ENCODE results near the gene C2orf92. TPM values are rescaled to one million over a fixed set of nuclear protein-coding genes. Genes with fewer than 3 reads are reported as not detected.

Gene C2orf92
- polyA plus RNA-seq, 1 donor from 2014 or later: 10.7 TPM

- Histone ChIP-seq H3K4me3 (ENCODE audit: low read length) (no peak overlapping the region), H2AFZ (ENCODE audit: low read depth, low read length) (no peak overlapping the region), H3K9me3 (ENCODE audit: low read length) (no peaks in the 10 kb centered on the region), H3K9ac (ENCODE audit: low read length) (no peak overlapping the region), H3K27me3 (ENCODE audit: insufficient read depth, low read depth, low read length) (no peaks in the 10 kb centered on the region), H3K79me2 (replicated peaks; ENCODE audit: insufficient read depth, low read length) (no peaks in the 10 kb centered on the region), H3K27ac (ENCODE audit: low read length) (no peak overlapping the region), H3K9me2 (ENCODE audit: insufficient read depth, low read length) (no peaks in the 10 kb centered on the region), H3K4me2 (ENCODE audit: low read length) (no peak overlapping the region), H3F3A (ENCODE audit: insufficient read depth, low read length, poor library complexity, severe bottlenecking) (no peaks in the 10 kb centered on the region), H4K20me1 (ENCODE audit: insufficient read depth) (no peaks in the 10 kb centered on the region), H3K36me3 (ENCODE audit: insufficient read depth, low read length) (no peaks in the 10 kb centered on the region)
- TF ChIP-seq TAF1 (IDR thresholded peaks at IDR 0.05; ENCODE audit: low read depth): no peak
- TF ChIP-seq MXI1 (conservative IDR thresholded peaks at IDR 0.05; ENCODE audit: poor library complexity, severe bottlenecking): no peak
- TF ChIP-seq, protein P1, sequence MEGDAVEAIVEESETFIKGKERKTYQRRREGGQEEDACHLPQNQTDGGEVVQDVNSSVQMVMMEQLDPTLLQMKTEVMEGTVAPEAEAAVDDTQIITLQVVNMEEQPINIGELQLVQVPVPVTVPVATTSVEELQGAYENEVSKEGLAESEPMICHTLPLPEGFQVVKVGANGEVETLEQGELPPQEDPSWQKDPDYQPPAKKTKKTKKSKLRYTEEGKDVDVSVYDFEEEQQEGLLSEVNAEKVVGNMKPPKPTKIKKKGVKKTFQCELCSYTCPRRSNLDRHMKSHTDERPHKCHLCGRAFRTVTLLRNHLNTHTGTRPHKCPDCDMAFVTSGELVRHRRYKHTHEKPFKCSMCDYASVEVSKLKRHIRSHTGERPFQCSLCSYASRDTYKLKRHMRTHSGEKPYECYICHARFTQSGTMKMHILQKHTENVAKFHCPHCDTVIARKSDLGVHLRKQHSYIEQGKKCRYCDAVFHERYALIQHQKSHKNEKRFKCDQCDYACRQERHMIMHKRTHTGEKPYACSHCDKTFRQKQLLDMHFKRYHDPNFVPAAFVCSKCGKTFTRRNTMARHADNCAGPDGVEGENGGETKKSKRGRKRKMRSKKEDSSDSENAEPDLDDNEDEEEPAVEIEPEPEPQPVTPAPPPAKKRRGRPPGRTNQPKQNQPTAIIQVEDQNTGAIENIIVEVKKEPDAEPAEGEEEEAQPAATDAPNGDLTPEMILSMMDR (IDR thresholded peaks at IDR 0.05; ENCODE audit: poor library complexity, severe bottlenecking): no peak
- no peak for TF ChIP-seq RAD21 (conservative IDR thresholded peaks at IDR 0.05)
- TF ChIP-seq EZH2 (IDR thresholded peaks at IDR 0.05; ENCODE audit: borderline replicate concordance, insufficient read depth, low read length, poor library complexity, severe bottlenecking): no peak
- TF ChIP-seq REST (IDR thresholded peaks at IDR 0.05; ENCODE audit: borderline replicate concordance): no peak
Measured at GRCh38 chr2:97688062-97688827, 18.7 kb downstream of the C2orf92 start.

GRCh38 chr2:97691166-97691565 lies 21.7 kb downstream of the C2orf92 start:
- no peak overlapping the region for H3K4me2 ChIP-seq (ENCODE audit: low read length)
- H4K20me1 ChIP-seq (ENCODE audit: insufficient read depth): no peaks in the 10 kb centered on the region
- no peaks in the 10 kb centered on the region for H3K27me3 ChIP-seq (ENCODE audit: insufficient read depth, low read depth, low read length)
- H3K4me3 ChIP-seq (ENCODE audit: low read length): no peak overlapping the region
- no peaks in the 10 kb centered on the region for H3K9me2 ChIP-seq (ENCODE audit: insufficient read depth, low read length)
- no peak for TF ChIP-seq MXI1 (conservative IDR thresholded peaks at IDR 0.05; ENCODE audit: poor library complexity, severe bottlenecking)
- no peak for TF ChIP-seq TAF1 (IDR thresholded peaks at IDR 0.05; ENCODE audit: low read depth)
- TF ChIP-seq EZH2 (IDR thresholded peaks at IDR 0.05; ENCODE audit: borderline replicate concordance, insufficient read depth, low read length, poor library complexity, severe bottlenecking): no peak
- TF ChIP-seq RAD21 (conservative IDR thresholded peaks at IDR 0.05): no peak
- TF ChIP-seq REST (IDR thresholded peaks at IDR 0.05; ENCODE audit: borderline replicate concordance): no peak
- no peak for TF ChIP-seq SMC3 (conservative IDR thresholded peaks at IDR 0.05; ENCODE audit: poor library complexity)
- no peak for TF ChIP-seq EP300 (conservative IDR thresholded peaks at IDR 0.05; ENCODE audit: poor library complexity, severe bottlenecking)
- TF ChIP-seq, protein P1 (IDR thresholded peaks at IDR 0.05; ENCODE audit: poor library complexity, severe bottlenecking): no peak
- TF ChIP-seq POLR2AphosphoS5 (IDR thresholded peaks at IDR 0.05): no peak
- no peaks in the 10 kb centered on the region for H3K9me3 ChIP-seq (ENCODE audit: low read length)
- no peak overlapping the region for H3K9ac ChIP-seq (ENCODE audit: low read length)
- H2AFZ ChIP-seq (ENCODE audit: low read depth, low read length): no peak overlapping the region
- H3K36me3 ChIP-seq (ENCODE audit: insufficient read depth, low read length): no peaks in the 10 kb centered on the region
- no peak overlapping the region for H3K27ac ChIP-seq (ENCODE audit: low read length)
- no peaks in the 10 kb centered on the region for H3F3A ChIP-seq (ENCODE audit: insufficient read depth, low read length, poor library complexity, severe bottlenecking)
- no peaks in the 10 kb centered on the region for H3K79me2 ChIP-seq (replicated peaks; ENCODE audit: insufficient read depth, low read length)
